SK-N-SH (cell line): ENCODE results near the gene ARID3A. TPM values are rescaled to one million over a fixed set of nuclear protein-coding genes. Genes with fewer than 3 reads are reported as not detected.

Experiments
- CTCF ChIA-PET: fragments of 300-600, 350-600 bp; formaldehyde crosslinking; extraction: SDS; loops from one replicate; lab custom pipeline; 2021; lab: Yijun Ruan, JAX
- POLR2A ChIA-PET: fragments of 350-600 bp; sonication (Branson Sonifier 250); formaldehyde crosslinking; extraction: SDS; loops from one replicate; lab custom pipeline; 2020; ENCODE audit warnings: antibody characterized with exemption, inconsistent platforms; lab: Yijun Ruan, JAX
- DNase-seq: peaks from one replicate; pipeline ENCODE4 v3.0.0; 2012
- H2AFZ ChIP-seq: fragments of 200-600 bp; sonication (generic); 2 replicates; pipeline ENCODE4 v1.8.1; 2016; ENCODE audit warnings: antibody characterized with exemption, mild to moderate bottlenecking, low read depth
- H3F3A ChIP-seq: fragments of 200-600 bp; sonication (generic); replicated peaks from 2 replicates; pipeline ENCODE3; 2016; ENCODE audit warnings: antibody characterized with exemption, mild to moderate bottlenecking; ENCODE audit not compliant: insufficient read depth
- H3K27ac ChIP-seq, 2 experiments: fragments of 200-500 bp in 1 of 2; fragments of 200-600 bp in 1 of 2; sonication (Bioruptor generic) in 1 of 2; sonication (generic), shearing (Covaris generic) in 1 of 2; 2 replicates each; pipeline versions ENCODE4 v1.5.1 to v1.6.1; 2014 to 2016; ENCODE audit warnings: low read depth in 2 of 2, inconsistent platforms in 1 of 2, low read length in 1 of 2, mild to moderate bottlenecking in 1 of 2, mixed read lengths in 1 of 2
- H3K27me3 ChIP-seq: fragments of 200-600 bp; sonication (generic), shearing (Covaris generic); 2 replicates; pipeline ENCODE4 v1.6.1; 2016; ENCODE audit warnings: mixed run types; ENCODE audit not compliant: insufficient read depth
- H3K36me3 ChIP-seq, 2 experiments: fragments of 200-500 bp in 1 of 2; fragments of 200-600 bp in 1 of 2; sonication (Bioruptor generic) in 1 of 2; sonication (generic) in 1 of 2; replicated peaks in 1 of 2; 2 replicates each; pipeline versions ENCODE3 to v1.5.1; 2014 to 2016; ENCODE audit warnings: low read length in 1 of 2, mild to moderate bottlenecking in 1 of 2; ENCODE audit not compliant: insufficient read depth in 2 of 2, control insufficient read depth in 1 of 2
- H3K4me1 ChIP-seq, 2 experiments: fragments of 200-500 bp in 1 of 2; fragments of 200-600 bp in 1 of 2; sonication (Bioruptor generic) in 1 of 2; sonication (generic), shearing (Covaris generic) in 1 of 2; 2 replicates each; pipeline versions ENCODE4 v1.5.1 to v1.6.1; 2014 to 2016; ENCODE audit warnings: low read depth in 1 of 2, low read length in 1 of 2, mixed run types in 1 of 2; ENCODE audit not compliant: insufficient read depth in 2 of 2, control insufficient read depth in 1 of 2
- H3K4me2 ChIP-seq: fragments of 200-600 bp; sonication (generic), shearing (Covaris generic); 2 replicates; pipeline ENCODE4 v1.6.1; 2017; ENCODE audit warnings: mixed run types
- H3K4me3 ChIP-seq, 2 experiments: fragments of 200-500 bp in 1 of 2; fragments of 200-600 bp in 1 of 2; sonication (Bioruptor generic) in 1 of 2; sonication (generic), shearing (Covaris generic) in 1 of 2; 2 replicates each; pipeline versions ENCODE4 v1.5.1 to v1.8.1; 2014 to 2016; ENCODE audit warnings: low read depth in 2 of 2, inconsistent platforms in 1 of 2, low read length in 1 of 2, mild to moderate bottlenecking in 1 of 2, mixed read lengths in 1 of 2, moderate library complexity in 1 of 2
- H3K79me2 ChIP-seq: fragments of 200-600 bp; sonication (generic); 2 replicates; pipeline ENCODE4 v1.8.1; 2017; ENCODE audit warnings: mild to moderate bottlenecking; ENCODE audit not compliant: insufficient read depth
- H3K9ac ChIP-seq: fragments of 200-600 bp; sonication (generic); 2 replicates; pipeline ENCODE4 v1.6.1; 2017; ENCODE audit warnings: mixed run types
- H3K9me2 ChIP-seq: fragments of 200-600 bp; sonication (generic); 2 replicates; pipeline ENCODE4 v1.6.1; 2017; ENCODE audit warnings: mixed run types
- H3K9me3 ChIP-seq: fragments of 200-600 bp; sonication (generic); 2 replicates; pipeline ENCODE4 v1.6.1; 2017; ENCODE audit warnings: mixed run types, mild to moderate bottlenecking, moderate library complexity
- H4K20me1 ChIP-seq: fragments of 200-600 bp; sonication (generic); 2 replicates; pipeline ENCODE4 v1.6.1; 2017; ENCODE audit warnings: mild to moderate bottlenecking, mixed run types; ENCODE audit not compliant: insufficient read depth
- EP300 ChIP-seq, 2 experiments: IDR thresholded peaks; 2 replicates each; pipeline versions ENCODE4 v1.4.0 to v1.6.1; 2012; ENCODE audit warnings: borderline replicate concordance in 1 of 2, low read depth in 1 of 2, low read length in 1 of 2
- FOSL2 ChIP-seq: IDR thresholded peaks from 2 replicates; pipeline ENCODE4 v1.4.0; 2012; ENCODE audit warnings: low read depth, mild to moderate bottlenecking, moderate library complexity, borderline replicate concordance
- NRF1 ChIP-seq: IDR thresholded peaks from 2 replicates; pipeline ENCODE4 v1.6.1; 2012; ENCODE audit warnings: low read depth, mild to moderate bottlenecking, low read length
- POLR2AphosphoS5 ChIP-seq: IDR thresholded peaks from 2 replicates; pipeline ENCODE4 v1.6.1; 2012; ENCODE audit warnings: low read depth, low read length
- RFX5 ChIP-seq: IDR thresholded peaks from 2 replicates; pipeline ENCODE4 v1.6.1; 2012; ENCODE audit warnings: mild to moderate bottlenecking, improper control_type of control experiment, low read length
- SIN3A ChIP-seq: IDR thresholded peaks from 2 replicates; pipeline ENCODE4 v1.6.1; 2012; ENCODE audit warnings: low read depth, mild to moderate bottlenecking, low read length, moderate library complexity, borderline replicate concordance
- WGBS: methylation state at CpG from one replicate; pipeline ENCODE4 v1.1.6; 2017; ENCODE audit warnings: low lambda C conversion rate; 5-methylcytosine and 5-hydroxymethylcytosine counted together
- polyA plus RNA-seq, 3 experiments: library from polyadenylated mRNA; depleted of rRNA; stranded (reverse); fragments of >200 nt; gene quantifications; 2 replicates each; pipeline ENCODE4 v1.2.3, GENCODE V29; 2012
- TF ChIP-seq, protein P1 (sequence below): fragments of 200-600 bp; sonication (generic); IDR thresholded peaks from 2 replicates; pipeline ENCODE4 v1.6.1; 2017; ENCODE audit warnings: antibody characterized with exemption, mild to moderate bottlenecking, moderate library complexity
- TF ChIP-seq, protein P2 (sequence below): IDR thresholded peaks from 2 replicates; pipeline ENCODE4 v1.4.0; 2012; ENCODE audit warnings: low read depth, borderline replicate concordance
- TF ChIP-seq, protein P3 (sequence below): IDR thresholded peaks from 2 replicates; pipeline ENCODE4; 2012
- TF ChIP-seq, protein P4 (sequence below): fragments of 150-350 bp; IDR thresholded peaks from 2 replicates; pipeline ENCODE4 v1.6.1; 2016; ENCODE audit warnings: mild to moderate bottlenecking, low read depth, low read length

ARID3A gene
- polyA plus RNA-seq, 1 of the 3 experiments (the other 2 are of a cell fraction), result 8.6 TPM

DNA sequence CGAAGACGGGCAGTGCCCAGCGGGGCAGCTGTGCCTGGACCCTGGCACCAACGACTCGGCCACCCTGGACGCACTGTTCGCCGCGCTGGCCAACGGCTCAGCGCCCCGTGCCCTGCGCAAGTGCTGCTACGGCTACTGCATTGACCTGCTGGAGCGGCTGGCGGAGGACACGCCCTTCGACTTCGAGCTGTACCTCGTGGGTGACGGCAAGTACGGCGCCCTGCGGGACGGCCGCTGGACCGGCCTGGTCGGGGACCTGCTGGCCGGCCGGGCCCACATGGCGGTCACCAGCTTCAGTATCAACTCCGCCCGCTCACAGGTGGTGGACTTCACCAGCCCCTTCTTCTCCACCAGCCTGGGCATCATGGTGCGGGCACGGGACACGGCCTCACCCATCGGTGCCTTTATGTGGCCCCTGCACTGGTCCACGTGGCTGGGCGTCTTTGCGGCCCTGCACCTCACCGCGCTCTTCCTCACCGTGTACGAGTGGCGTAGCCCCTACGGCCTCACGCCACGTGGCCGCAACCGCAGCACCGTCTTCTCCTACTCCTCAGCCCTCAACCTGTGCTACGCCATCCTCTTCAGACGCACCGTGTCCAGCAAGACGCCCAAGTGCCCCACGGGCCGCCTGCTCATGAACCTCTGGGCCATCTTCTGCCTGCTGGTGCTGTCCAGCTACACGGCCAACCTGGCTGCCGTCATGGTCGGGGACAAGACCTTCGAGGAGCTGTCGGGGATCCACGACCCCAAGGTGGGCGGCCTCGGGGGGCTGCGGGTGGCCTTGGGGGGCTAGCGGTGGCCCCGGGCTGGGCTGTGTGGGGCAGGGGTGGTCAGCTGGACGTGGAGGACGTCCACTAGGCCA, 79.2 kb downstream of the ARID3A start:
- Histone ChIP-seq H3K79me2 (no peaks in the 10 kb centered on the region), H3K36me3 (peaks cover 0 to 13% of the 10 kb centered on the region in 2 experiments), H3K27me3 (peaks cover 22% of the 10 kb centered on the region), H3K9me2 (no peaks in the 10 kb centered on the region), H3K4me1 (peaks cover 0 to 4% of the 10 kb centered on the region in 2 experiments; a peak in 1 of 4 replicates), H4K20me1 (no peaks in the 10 kb centered on the region), H3F3A (peaks cover 19% of the 10 kb centered on the region), H3K4me2 (no peak overlapping the region), H3K4me3 (no peak overlapping the region), H3K9ac (no peak overlapping the region), H3K9me3 (no peaks in the 10 kb centered on the region), H2AFZ (no peak overlapping the region), H3K27ac (no peak overlapping the region)
- CTCF ChIA-PET, result interaction anchor here (0.7 to 2.3 kb wide), 5 partner anchors 14 to 709 kb away, joined by 3 to 6 read pairs (median 5); no protein-coding TSS in a partner anchor
- 73% methylated on average over 45 of the region's 70 CpGs for WGBS
- TF ChIP-seq NRF1, result no peak
- TF ChIP-seq, protein P1, sequence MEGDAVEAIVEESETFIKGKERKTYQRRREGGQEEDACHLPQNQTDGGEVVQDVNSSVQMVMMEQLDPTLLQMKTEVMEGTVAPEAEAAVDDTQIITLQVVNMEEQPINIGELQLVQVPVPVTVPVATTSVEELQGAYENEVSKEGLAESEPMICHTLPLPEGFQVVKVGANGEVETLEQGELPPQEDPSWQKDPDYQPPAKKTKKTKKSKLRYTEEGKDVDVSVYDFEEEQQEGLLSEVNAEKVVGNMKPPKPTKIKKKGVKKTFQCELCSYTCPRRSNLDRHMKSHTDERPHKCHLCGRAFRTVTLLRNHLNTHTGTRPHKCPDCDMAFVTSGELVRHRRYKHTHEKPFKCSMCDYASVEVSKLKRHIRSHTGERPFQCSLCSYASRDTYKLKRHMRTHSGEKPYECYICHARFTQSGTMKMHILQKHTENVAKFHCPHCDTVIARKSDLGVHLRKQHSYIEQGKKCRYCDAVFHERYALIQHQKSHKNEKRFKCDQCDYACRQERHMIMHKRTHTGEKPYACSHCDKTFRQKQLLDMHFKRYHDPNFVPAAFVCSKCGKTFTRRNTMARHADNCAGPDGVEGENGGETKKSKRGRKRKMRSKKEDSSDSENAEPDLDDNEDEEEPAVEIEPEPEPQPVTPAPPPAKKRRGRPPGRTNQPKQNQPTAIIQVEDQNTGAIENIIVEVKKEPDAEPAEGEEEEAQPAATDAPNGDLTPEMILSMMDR, result no peak
- TF ChIP-seq POLR2AphosphoS5, result no peak
- no peak for TF ChIP-seq EP300 (IDR thresholded peaks at IDR 0.05; ENCODE audit: borderline replicate concordance in 1 of 2, low read depth in 1 of 2, low read length in 1 of 2)
- TF ChIP-seq RFX5, result no peak
- TF ChIP-seq, protein P2, sequence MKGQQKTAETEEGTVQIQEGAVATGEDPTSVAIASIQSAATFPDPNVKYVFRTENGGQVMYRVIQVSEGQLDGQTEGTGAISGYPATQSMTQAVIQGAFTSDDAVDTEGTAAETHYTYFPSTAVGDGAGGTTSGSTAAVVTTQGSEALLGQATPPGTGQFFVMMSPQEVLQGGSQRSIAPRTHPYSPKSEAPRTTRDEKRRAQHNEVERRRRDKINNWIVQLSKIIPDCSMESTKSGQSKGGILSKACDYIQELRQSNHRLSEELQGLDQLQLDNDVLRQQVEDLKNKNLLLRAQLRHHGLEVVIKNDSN, result no peak
- POLR2A ChIA-PET, result no interaction called here
- no peak for DNase-seq

DNA sequence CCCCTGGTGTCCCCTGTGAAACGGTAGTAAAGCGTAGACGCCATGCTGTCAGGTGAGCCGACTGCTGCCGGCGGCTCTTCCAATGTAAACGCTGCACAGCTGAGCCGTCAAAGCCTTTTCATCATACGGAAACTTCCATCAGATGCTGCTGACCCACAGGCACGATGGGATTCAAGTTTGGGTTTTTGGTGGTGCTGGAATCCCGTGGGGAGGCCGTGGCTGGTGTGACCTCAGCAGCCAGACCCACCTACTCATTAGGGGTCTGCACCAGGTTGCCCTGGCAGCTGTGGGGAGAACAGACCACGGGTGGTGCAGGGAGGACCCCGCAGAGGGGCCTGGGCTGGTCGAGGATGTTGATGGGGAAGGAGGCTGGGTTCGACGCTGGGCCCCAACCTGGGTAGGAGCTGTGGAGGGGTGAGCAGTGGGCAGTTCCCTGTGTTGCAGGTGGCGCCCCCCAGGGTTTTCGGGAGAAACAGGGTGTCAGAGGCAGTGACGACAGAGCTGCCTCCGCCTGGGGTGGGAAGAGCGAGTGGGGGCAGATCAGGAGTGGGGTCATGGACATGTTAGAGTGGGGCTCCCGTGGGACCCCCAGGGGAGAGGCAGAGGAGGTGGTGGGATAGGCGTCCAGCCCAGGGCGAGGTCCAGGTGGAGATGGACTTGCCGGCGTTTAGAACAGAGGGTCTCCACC, 81.0 kb downstream of the ARID3A start:
- Histone ChIP-seq H4K20me1 (no peaks in the 10 kb centered on the region), H3K79me2 (no peaks in the 10 kb centered on the region), H3K9me3 (no peaks in the 10 kb centered on the region), H3K4me1 (peaks cover 0 to 4% of the 10 kb centered on the region in 2 experiments; a peak in 1 of 4 replicates), H3K4me3 (no peak overlapping the region), H3K27ac (no peak overlapping the region), H2AFZ (no peak overlapping the region), H3F3A (peaks cover 13% of the 10 kb centered on the region), H3K9me2 (no peaks in the 10 kb centered on the region), H3K9ac (no peak overlapping the region), H3K36me3 (peaks cover 0 to 26% of the 10 kb centered on the region in 2 experiments), H3K4me2 (no peak overlapping the region), H3K27me3 (peaks cover 22% of the 10 kb centered on the region)
- ChIA-PET POLR2A (no interaction called here), CTCF (interaction anchor here (1.3 to 2.3 kb wide), 2 partner anchors 12 to 26 kb away, joined by 3 to 6 read pairs; no protein-coding TSS in a partner anchor)
- DNase-seq, result no peak
- TF ChIP-seq, protein P3, sequence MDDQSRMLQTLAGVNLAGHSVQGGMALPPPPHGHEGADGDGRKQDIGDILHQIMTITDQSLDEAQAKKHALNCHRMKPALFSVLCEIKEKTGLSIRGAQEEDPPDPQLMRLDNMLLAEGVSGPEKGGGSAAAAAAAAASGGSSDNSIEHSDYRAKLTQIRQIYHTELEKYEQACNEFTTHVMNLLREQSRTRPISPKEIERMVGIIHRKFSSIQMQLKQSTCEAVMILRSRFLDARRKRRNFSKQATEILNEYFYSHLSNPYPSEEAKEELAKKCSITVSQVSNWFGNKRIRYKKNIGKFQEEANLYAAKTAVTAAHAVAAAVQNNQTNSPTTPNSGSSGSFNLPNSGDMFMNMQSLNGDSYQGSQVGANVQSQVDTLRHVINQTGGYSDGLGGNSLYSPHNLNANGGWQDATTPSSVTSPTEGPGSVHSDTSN, result no peak
- TF ChIP-seq FOSL2, result no peak
- TF ChIP-seq, protein P4, sequence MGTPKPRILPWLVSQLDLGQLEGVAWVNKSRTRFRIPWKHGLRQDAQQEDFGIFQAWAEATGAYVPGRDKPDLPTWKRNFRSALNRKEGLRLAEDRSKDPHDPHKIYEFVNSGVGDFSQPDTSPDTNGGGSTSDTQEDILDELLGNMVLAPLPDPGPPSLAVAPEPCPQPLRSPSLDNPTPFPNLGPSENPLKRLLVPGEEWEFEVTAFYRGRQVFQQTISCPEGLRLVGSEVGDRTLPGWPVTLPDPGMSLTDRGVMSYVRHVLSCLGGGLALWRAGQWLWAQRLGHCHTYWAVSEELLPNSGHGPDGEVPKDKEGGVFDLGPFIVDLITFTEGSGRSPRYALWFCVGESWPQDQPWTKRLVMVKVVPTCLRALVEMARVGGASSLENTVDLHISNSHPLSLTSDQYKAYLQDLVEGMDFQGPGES, result no peak
- no peak for TF ChIP-seq SIN3A
- 82% methylated on average over 17 of the region's 27 CpGs for WGBS
